Osteoblast (primary cell): Measurements from ENCODE around the gene TTC27. TPM values are rescaled to one million over a fixed set of nuclear protein-coding genes. Genes with fewer than 3 reads are reported as not detected.

ENCODE experiments used
- DNase-seq: peaks from one replicate; pipeline ENCODE4 v3.0.0; 2011; ENCODE audit warnings: low spot score, mixed read lengths; ENCODE audit not compliant: insufficient read length; ENCODE audit errors: missing footprints
- H2AFZ ChIP-seq: 2 replicates; pipeline ENCODE4 v1.6.0; 2011; ENCODE audit warnings: mild to moderate bottlenecking, low read length
- H3K27ac ChIP-seq: 2 replicates; pipeline ENCODE4 v1.5.1; 2011; ENCODE audit warnings: mild to moderate bottlenecking, low read depth, low read length, moderate library complexity
- H3K27me3 ChIP-seq: 2 replicates; pipeline ENCODE4 v1.6.0; 2012; ENCODE audit warnings: mild to moderate bottlenecking, control low read depth, inconsistent platforms, low read length, moderate library complexity; ENCODE audit not compliant: insufficient read depth
- H3K36me3 ChIP-seq: 2 replicates; pipeline ENCODE4 v1.5.1; 2011; ENCODE audit warnings: mild to moderate bottlenecking, low read length, control low read depth, moderate library complexity; ENCODE audit not compliant: insufficient read depth
- H3K4me1 ChIP-seq: 2 replicates; pipeline ENCODE4 v1.5.1; 2011; ENCODE audit warnings: mild to moderate bottlenecking, low read length, control low read depth, moderate library complexity; ENCODE audit not compliant: insufficient read depth
- H3K4me2 ChIP-seq: 2 replicates; pipeline ENCODE4 v1.6.0; 2011; ENCODE audit warnings: mild to moderate bottlenecking, low read length; ENCODE audit not compliant: insufficient read depth
- H3K4me3 ChIP-seq: fragments of 200-600 bp; sonication (generic); 3 replicates; pipeline ENCODE4 v1.5.1; 2012; ENCODE audit warnings: mild to moderate bottlenecking, low read length, inconsistent platforms; ENCODE audit not compliant: insufficient read depth
- H3K79me2 ChIP-seq: 2 replicates; pipeline ENCODE4 v1.6.0; 2012; ENCODE audit warnings: mild to moderate bottlenecking, low read length, control low read depth, inconsistent platforms; ENCODE audit not compliant: insufficient read depth
- H3K9me3 ChIP-seq: 2 replicates; pipeline ENCODE4 v1.5.1; 2011; ENCODE audit warnings: low read depth, low read length, control low read depth
- H4K20me1 ChIP-seq: 2 replicates; pipeline ENCODE4 v1.6.0; 2012; ENCODE audit warnings: mild to moderate bottlenecking, low read length, control low read depth; ENCODE audit not compliant: insufficient read depth
- total RNA-seq: library from RNA; depleted of rRNA; stranded (reverse); fragments of >200 nt; gene quantifications from 2 replicates; pipeline ENCODE4 v1.2.3, GENCODE V29; 2012
- TF ChIP-seq, protein P1 (sequence below): IDR thresholded peaks from 2 replicates; pipeline ENCODE4 v1.5.1; 2011; ENCODE audit warnings: mild to moderate bottlenecking, low read depth, low read length, moderate library complexity; ENCODE audit errors: extremely low read depth

Gene TTC27
- total RNA-seq, 1 donor = 25.3 TPM

DNA sequence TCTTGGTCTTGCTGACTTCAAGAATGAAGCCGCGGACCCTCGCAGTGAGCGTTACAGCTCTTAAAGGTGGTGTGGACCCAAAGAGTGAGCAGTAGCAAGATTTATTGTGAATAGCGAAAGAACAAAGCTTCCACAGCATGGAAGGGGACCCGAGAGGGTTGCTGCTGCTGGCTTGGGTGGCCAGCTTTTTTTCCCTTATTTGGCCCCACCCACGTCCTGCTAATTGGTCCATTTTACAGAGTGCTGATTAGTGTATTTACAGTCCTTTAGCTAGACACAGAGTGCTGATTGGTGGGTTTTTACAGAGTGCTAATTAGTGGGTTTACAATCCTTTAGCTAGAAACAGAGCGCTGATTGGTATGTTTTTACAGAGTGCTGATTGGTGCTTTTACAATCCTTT lies 230.9 kb downstream of the TTC27 start:
- no peaks in the 10 kb centered on the region for H3K9me3 ChIP-seq
- H3K79me2 ChIP-seq = no peaks in the 10 kb centered on the region
- TF ChIP-seq, protein P1, sequence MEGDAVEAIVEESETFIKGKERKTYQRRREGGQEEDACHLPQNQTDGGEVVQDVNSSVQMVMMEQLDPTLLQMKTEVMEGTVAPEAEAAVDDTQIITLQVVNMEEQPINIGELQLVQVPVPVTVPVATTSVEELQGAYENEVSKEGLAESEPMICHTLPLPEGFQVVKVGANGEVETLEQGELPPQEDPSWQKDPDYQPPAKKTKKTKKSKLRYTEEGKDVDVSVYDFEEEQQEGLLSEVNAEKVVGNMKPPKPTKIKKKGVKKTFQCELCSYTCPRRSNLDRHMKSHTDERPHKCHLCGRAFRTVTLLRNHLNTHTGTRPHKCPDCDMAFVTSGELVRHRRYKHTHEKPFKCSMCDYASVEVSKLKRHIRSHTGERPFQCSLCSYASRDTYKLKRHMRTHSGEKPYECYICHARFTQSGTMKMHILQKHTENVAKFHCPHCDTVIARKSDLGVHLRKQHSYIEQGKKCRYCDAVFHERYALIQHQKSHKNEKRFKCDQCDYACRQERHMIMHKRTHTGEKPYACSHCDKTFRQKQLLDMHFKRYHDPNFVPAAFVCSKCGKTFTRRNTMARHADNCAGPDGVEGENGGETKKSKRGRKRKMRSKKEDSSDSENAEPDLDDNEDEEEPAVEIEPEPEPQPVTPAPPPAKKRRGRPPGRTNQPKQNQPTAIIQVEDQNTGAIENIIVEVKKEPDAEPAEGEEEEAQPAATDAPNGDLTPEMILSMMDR = no peak
- H3K4me3 ChIP-seq = no peak overlapping the region
- no peak overlapping the region for H2AFZ ChIP-seq
- peaks cover 6% of the 10 kb centered on the region for H3K4me1 ChIP-seq
- H3K27me3 ChIP-seq = no peaks in the 10 kb centered on the region
- no peak overlapping the region for H3K27ac ChIP-seq
- no peaks in the 10 kb centered on the region for H3K36me3 ChIP-seq
- H3K4me2 ChIP-seq = no peak overlapping the region
- H4K20me1 ChIP-seq = no peaks in the 10 kb centered on the region
- DNase-seq = no peak

DNA sequence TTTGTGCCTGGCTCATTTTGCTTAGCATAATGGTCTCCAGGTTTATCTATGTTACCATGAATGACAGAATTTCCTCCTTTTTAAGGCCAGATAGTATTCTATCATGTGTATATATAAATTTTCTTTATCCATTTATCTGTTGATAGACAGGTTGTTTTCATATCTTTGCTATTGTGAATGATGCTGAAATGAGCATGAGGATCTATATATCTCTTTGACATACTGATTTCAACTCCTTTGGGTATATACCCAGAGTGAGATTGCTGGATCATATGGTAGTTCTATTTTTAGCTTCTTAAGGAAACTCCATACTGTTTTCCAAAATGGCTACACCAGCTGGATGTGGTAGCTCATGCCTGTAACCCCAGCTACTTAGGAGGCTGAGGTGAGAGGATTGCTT lies 232.5 kb downstream of the TTC27 start:
- no peak overlapping the region for H3K4me3 ChIP-seq
- no peak overlapping the region for H3K4me2 ChIP-seq
- H2AFZ ChIP-seq = no peak overlapping the region
- H3K36me3 ChIP-seq = no peaks in the 10 kb centered on the region
- no peaks in the 10 kb centered on the region for H4K20me1 ChIP-seq
- TF ChIP-seq, protein P1 = no peak
- H3K79me2 ChIP-seq = no peaks in the 10 kb centered on the region
- H3K9me3 ChIP-seq = no peaks in the 10 kb centered on the region
- no peaks in the 10 kb centered on the region for H3K27me3 ChIP-seq
- no peak overlapping the region for H3K27ac ChIP-seq
- peaks cover 23% of the 10 kb centered on the region for H3K4me1 ChIP-seq
- no peak for DNase-seq

GRCh38 chr2:32862269-32863055 lies 234.6 kb downstream of the TTC27 start:
- H3K27ac ChIP-seq = no peak overlapping the region
- H3K27me3 ChIP-seq = no peaks in the 10 kb centered on the region
- TF ChIP-seq, protein P1 = no peak
- no peaks in the 10 kb centered on the region for H3K36me3 ChIP-seq
- no peak overlapping the region for H2AFZ ChIP-seq
- no peak for DNase-seq
- H3K9me3 ChIP-seq = no peaks in the 10 kb centered on the region
- H3K79me2 ChIP-seq = no peaks in the 10 kb centered on the region
- peaks cover 30% of the 10 kb centered on the region for H3K4me1 ChIP-seq
- no peak overlapping the region for H3K4me2 ChIP-seq
- no peak overlapping the region for H3K4me3 ChIP-seq
- H4K20me1 ChIP-seq = no peaks in the 10 kb centered on the region

GRCh38 chr2:32863326-32863725 lies 235.5 kb downstream of the TTC27 start:
- Histone ChIP-seq H4K20me1 (no peaks in the 10 kb centered on the region), H3K9me3 (no peaks in the 10 kb centered on the region), H3K27me3 (no peaks in the 10 kb centered on the region), H2AFZ (no peak overlapping the region), H3K4me2 (peak overlapping the region; percentile 68), H3K4me3 (no peak overlapping the region), H3K4me1 (peaks cover 30% of the 10 kb centered on the region), H3K79me2 (no peaks in the 10 kb centered on the region), H3K27ac (no peak overlapping the region), H3K36me3 (no peaks in the 10 kb centered on the region)
- TF ChIP-seq, protein P1 = no peak
- DNase-seq = no peak
